IPS-NIHi7 (cell line): ENCODE measurements around the gene BIRC7.
"Not testable (repeated sequence)": the region's sequence is repeated elsewhere in the genome, so short reads cannot be mapped to it uniquely, and the experiment has no call there.

Experiments used
- DNase-seq: peaks from one replicate; pipeline ENCODE4 v3.0.0; 2012; ENCODE audit warnings: mixed read lengths; ENCODE audit errors: extremely low spot score

Gene BIRC7

DNA sequence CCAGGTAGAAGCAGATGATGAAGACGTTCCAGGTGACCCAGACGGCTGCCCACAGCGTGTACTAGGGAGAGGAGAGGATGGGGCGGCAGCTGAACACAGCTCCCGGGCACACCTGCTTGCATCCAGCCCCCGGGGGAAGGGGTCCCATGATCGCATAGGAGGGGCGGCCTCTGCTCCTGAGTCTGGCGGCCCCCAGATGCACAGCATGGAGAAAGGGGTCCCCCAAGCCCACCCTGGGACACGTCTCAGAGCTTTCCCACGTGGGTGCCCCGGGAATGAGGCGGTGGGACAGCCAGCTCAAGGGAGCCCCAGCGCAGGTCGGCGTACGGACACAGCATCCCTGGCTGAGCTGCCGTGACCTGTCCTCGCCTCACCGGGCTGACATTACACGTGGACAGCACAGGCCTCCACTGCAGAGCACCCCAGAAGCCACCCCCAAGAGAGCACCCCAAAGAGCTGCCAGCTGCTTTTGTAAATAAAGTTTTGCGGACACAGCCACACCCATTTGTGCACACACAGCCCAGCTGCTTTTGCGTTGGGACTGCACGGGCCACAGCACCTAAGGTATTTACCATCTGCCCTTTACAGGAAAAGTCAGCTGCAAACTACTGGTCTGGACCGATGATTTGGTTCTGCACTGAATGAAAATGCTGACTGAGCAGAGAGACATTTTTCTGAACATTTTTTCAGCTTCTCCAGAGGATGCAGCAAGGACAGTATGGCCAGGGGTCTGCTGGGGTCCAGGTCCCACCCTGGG is 13.3 kb downstream of the BIRC7 start:
- no peak for DNase-seq

DNA sequence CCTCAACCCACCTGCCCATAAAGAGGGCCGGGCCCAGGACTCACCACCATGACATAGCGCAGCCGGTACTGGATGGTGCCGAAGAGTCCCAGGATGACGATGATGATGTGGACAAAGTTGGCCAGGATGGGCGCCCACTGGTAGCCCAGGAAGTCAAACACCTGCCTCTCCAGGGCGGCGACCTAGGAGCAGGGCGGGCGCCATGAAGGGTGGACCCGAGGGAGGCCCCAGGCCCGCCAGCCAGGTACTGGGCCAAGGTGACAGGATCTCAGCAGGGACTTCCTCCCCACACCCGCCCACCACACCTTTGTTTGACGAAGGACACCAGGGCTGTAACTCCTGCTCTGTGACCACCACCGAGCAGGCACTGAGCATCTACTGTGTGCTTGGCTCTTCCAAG is 14.2 kb downstream of the BIRC7 start:
- no peak for DNase-seq

DNA sequence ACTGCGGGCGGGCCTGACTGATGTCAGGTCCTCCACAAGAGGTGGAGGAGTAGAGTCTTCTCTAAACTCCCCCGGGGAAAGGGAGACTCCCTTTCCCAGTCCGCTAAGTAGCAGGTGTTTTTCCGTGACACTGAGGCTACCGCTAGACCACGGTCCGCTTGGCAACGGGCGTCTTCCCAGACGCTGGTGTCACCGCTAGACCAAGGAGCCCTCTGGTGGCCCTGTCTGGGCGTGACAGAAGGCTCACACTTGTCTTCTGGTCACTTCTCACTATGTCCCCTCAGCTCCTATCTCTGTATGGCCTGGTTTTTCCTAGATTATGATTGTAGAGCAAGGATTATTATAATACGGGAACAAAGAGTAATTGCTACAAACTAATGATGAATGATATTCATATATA is 15.6 kb downstream of the BIRC7 start:
- not testable (repeated sequence) for DNase-seq

DNA sequence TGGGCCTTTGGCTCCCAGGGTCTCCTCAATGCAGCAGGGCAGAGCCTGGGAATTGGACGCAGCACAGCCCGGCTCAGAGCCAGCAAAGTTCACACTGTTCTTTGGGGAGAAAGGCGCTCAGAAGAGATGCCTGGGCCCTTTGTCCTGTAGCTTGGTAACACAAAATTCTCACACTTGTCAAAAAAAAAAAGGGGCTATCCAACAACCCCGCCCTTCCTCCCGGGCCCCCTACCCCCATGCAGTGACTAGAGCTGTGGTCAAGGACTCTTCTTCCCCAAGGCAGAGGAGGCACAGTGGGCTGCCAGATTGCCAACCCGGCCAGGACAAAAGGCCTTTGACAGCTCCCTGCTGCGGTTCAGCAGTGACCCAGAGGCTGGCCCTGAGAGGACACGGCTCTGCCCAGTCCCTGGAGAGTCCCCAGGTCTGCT is 16.6 kb downstream of the BIRC7 start:
- DNase-seq = no peak

DNA sequence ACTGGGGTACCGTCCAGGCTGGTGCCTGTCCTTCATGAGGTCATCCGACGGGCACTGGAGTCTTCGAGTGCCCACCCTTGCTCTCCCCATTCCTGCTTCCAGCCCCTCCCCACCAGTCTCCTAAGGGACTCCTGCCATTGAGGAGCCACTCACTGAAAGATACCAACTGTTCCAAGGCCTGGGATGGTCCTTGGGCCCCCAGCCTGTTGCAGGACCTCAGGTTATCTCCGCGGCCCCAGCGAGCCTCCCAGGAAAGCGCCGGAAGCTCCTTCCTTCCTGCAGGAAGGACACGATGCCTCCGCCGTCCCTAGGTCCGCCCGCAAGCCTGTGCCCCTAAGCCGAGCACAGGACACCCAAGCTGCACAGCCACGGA is 17.3 kb downstream of the BIRC7 start:
- no peak for DNase-seq

DNA sequence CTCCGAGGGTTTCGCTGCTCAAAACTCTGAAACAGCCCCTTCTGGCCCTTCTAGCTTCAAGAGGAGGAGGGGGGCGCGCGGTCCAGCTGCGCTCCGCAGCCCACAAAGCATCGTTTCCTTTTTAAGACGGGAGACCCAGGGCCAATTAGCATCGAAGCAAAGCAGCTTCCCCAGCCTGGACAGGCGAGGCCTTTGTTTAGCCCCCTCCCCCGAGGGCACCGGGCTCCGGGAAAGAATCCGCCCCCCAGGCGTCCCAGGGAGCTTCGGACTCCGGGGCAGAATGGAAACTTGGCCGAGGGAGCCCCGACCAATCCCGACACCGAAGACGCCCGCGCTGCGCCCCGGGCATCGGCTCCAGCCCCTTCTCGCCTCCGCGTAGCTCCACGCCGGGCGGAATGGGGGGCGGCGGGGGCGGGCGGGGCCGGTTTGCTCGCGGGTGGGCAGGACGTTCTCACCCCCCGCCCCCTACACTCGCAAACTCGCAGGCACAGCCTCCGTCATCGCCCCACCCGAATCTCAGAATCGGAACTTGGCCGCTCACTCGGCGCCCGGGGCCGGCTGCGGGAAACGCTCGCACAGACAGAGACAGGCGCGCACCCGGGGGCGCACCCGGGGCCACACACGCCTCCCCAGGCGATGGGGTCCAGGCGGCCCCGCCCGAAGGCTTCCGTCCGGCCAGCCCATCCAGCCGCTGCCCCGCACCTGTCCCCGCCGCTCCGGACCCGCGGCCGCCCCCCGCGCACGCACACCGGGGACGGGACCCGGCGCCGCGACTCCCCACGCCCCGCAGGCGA is 17.9 kb downstream of the BIRC7 start:
- peak; percentile 85 for DNase-seq

DNA sequence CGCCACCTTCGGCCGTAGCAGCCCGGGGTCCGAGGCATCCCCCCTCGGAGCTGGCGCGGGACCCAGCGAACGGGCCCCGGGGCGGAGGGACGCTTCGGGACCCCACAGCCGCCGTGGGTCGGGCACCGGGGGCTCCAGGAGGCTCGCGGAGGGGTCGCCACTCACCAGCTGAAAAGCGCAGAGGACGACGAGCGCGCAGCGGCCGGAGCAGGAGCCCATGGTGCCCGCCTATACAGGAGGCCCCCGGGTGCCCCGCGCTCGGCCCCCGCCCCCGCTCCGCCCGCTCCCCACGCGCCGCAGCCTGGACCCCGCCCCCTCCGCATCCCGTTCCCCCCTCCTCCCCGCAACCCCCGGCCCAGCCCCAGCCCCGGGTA is 18.5 kb downstream of the BIRC7 start, which contains the start of gene NKAIN4:
Gene NKAIN4, minus strand, starts transcription at position 232 of the 374 bp plus-strand sequence. Its CDS starts 13 bp downstream, at position 219.
- DNase-seq = no peak

DNA sequence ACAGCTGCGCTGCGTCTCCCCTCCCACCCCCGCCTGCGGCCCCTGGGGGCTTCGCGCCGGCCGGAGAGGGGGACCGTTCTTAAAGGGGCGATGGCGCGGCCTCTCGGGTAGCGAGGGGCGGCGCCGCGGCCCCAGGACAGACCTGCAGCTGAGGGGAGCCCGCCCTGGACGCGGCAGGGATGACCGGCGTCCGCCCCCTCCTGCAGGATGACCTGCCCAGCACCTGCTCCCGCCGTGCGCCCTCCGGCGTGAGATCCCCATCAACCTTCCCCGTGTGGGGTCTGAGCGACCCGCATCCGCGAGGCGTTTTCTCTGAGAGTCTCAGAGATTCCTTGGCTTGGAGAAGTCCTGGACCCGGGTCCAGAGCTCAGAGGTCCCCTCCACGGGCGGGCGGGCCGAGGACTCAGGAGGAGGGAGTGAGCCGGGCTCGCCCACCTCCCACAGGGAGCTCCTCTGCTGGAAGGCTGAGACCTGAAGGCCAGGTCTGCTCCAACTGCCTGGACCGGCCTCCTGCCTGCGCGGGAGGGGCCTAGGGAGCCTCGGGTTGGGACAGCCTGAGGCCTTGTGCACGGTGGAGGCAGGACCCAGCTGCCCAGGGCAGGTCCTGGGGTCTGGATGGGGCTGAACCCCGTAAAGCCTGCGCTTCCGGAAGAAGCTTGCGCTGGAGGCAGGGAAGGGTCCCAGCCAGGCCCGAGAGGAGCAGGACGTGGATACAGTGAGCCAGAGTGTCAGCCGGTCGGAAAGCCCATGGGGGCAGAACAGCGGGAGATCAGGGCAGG is 19.1 kb downstream of the BIRC7 start:
- peak; percentile 67 for DNase-seq

DNA sequence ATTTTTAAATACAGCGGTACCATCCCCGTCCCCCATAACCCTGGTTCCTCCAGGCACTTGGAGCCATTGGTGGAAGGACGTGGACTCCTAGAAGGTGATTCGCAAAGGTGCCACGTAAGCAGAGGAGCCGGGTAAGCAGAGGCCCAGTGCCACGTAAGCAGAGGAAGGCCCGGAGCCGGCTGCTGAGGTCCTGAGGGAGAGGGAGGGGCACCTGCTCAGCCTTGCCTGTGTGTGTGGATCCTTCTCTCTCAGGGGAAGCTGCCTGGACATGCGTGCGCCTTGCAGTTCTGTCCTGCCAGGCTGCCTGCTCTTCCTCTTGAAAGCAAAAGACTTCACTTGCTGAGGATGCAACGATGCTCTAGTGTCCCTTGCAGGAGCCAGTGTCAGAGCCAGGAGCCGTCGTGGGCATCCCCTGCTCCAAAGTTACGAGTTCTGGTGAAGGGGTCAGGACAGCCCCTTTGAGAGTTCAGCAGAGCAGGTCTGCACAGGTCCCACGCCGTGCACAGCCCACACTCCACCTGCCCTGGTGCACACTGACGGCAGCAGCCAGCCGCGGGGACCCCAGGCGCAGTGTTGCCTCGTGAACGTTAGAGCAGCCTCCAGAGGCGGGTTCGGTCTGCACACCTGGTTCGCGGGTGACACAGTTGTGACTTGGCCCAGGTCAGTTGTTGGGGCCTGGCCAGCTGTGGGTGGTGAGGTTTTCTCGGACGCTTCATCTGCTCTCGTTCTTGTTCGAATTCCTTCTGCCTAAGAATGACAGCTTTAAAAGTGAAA is 20.4 kb downstream of the BIRC7 start:
- no peak for DNase-seq

DNA sequence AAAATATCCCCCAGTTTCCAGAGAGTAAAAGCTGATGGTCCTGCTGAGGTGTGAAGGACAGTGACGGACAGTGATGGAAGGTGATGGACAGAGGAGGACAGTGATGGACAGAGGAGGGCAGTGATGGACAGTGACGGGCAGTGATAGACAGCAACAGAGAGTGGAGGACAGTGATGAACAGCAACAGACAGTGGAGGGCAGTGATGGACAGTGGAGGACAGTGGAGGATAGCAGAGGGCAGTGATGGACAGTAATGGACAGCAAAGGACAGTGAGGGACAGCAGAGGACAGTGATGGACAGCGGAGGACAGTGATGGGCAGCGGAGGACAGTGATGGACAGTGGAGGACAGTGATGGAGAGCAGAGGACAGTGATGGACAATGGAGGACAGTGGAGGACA is 21.2 kb downstream of the BIRC7 start:
- no peak for DNase-seq

DNA sequence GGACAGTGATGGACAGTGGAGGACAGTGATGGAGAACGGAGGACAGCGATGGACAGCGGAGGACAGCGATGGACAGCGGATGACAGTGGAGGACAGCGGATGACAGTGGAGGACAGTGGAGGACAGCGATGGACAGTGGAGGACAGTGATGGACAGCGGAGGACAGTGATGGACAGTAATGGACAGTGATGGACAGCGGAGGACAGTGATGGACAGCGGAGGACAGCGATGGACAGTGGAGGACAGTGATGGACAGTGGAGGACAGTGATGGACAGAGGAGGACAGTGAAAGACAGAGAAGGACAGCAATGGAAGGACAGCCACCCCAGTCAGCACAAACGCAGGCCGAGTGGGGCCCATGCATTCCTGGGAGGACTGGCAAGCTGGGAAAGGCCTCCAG is 21.9 kb downstream of the BIRC7 start:
- no peak for DNase-seq

DNA sequence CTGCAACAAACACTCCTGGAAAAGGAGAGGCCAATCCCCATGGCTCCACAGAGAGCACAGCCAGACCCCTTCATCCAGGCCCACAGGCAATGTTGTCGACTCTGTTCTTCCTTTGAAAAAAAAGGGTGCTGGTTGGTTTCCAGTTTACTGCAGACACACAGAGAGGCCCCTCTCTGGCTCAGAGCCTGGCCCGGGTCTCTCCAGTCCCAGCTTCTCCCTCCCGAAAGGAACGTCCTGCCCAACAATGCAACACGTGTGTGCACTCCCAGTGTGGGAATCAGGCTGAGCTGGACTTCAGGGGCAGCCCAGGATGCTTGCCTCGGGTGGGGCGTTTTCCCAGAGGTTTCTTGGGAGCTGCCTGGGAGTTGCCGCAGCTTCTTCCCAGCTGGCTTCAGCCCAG is 23.1 kb downstream of the BIRC7 start:
- no peak for DNase-seq

DNA sequence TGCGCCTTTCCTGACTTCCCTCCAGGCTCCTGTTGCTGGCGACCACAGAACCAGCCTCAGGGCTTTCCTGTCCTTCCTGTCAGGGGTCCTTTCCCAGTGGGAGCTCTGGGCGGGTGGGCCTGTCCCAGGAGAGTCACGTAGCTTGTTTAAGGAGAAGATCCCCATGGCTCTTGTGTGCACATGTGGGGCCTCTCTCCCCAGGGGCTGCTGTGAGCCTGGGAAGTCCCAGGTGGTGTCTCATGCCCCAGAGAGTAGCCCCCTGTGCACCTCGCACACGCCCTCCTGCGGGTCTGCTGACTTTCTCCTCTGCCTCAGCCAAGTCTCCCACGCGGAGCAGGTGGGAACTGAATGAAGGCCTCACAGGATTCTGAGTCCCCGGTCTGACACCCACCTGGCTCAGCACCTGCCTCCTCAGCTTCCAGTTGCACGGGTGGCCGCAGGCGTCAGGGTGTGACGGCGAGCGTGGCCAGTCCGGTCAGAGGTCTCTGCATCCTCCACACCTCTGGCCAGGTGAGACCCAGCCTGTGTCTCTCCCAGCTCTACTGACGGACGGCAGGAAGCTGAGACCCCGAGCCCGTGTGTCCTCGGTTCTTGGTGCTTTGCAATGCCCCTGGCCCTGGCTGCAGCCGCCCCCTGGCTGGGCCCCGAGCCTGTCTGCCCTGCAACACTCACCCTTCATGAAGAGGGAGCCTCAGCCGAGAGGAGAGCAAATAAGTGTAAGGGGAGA is 24.2 kb downstream of the BIRC7 start:
- DNase-seq = no peak

DNA sequence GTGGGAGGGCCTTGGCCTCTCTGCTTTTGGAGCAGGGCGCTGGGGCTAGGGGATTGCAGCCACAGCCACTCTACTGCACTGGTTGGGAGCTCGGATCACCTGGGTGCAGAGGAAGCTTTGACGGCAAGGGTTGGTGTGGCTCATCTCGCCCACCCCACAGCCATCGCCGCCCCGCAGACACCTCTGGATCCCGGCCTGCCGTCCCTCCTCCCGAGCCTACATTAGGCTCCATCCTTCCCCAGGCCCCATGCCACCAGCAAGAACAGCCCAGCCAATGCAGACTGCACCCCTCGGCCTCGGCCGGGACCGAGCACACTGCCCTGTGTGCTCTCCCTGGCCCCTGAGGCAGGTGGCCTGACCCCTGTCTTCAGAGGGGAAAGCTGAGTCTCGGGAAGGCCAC is 24.8 kb downstream of the BIRC7 start:
- no peak for DNase-seq

DNA sequence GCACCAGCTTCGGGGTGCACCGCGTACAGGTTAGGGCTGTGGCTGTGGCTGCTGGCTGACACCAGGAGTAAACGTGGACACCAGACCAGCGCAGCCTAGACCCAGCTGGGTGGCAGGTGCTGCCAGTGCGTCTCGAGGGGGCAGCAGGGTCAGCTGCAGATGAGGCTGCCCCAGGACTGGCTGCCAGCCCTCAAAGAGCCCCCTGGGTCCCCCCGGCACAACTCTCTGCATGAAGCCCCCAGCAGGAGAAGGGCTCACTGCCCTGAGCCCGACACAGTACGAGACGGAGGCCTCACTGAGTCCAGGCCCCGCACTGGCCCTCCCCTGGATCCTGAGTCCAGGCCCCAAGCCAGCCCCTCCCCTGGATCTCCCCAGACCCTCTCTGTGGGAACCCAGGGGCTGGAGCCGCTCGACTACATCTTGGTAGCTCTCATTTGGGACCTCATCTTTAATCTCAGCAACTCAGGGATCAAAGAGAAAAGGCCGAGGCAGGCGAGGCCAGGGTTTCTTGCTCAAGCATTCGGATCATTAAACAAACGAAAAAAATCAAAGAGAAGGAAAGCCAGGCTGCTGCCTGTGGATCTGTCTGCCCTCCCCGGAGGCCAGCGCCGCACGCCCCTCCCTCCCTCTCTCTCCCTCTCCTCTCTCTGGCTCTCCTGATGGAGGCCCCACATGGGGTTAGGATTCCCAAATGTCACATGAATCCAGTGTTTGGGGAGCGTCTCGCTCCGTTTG is 25.5 kb downstream of the BIRC7 start:
- no peak for DNase-seq

DNA sequence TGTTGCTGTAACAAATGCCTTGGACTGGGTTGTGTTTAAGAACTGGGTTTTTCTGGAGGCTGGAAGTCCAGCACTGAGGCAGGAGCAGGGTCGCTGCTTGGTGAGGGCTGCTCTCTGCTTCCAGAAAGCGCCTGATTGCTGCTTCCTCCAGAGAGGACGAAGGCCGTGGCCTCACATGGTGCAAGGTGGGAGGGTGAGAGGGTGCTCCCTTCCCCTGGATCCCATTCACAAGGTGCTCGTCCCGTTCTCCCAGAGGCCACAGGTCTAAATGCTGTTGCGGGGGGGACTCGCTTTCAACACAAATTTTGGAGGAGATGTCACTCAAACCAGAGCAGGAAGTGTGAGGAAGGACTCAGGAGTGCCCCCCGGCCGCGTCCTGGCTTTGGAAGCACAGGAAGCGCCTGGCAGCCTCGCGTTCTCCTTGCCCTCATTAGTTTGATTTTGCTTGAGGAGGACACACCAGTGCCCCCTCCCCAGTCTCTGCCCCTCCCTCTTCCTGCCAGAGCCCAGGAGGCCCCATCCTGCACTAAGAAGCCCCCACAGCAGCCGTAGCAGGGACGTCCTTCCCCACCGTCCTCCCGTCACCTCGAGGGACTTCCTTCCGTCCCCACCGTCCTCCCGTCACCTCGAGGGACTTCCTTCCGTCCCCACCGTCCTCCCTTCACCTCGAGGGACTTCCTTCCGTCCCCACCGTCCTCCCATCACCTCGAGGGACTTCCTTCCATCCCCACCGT is 26.3 kb downstream of the BIRC7 start:
- DNase-seq = no peak

DNA sequence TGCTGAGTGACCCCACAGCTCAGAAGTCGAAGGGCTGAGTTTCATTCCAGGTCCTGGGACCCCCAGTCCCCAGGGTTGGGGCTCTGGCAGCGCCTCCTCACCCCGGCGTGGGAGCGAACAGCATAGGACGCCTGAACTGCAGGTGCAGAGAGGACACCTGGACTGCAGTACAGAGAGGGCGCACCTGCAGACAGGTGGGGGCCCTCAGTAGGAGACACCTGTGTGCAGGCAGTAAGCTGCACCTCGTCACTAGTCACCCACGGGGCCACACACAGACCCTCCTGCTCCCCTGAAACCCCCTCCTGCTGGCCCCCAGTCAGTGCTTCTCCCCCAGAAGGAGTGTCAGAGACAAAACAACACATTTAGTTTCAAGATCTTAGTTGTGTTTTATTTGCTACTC is 27.1 kb downstream of the BIRC7 start:
- no peak for DNase-seq

DNA sequence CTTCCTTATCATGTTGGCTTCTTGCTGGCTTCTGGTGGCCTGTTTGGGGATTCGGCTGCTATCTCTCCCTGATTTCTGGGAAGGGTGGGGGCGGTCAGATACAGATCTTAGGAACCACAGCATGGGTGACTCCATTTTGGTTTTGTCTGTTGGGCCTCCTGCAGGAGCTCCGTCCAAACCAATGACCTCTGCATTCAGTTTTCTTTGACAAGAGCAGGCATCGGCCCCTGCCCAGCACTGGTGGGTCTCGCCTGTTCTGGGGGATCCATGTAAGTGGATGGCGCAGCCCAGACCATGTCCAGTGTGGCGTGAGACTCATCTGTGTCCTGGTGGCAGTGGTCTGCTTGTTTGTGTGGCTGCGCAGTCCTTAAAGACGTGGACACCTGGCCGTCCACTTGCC is 28.3 kb downstream of the BIRC7 start:
- DNase-seq = no peak

DNA sequence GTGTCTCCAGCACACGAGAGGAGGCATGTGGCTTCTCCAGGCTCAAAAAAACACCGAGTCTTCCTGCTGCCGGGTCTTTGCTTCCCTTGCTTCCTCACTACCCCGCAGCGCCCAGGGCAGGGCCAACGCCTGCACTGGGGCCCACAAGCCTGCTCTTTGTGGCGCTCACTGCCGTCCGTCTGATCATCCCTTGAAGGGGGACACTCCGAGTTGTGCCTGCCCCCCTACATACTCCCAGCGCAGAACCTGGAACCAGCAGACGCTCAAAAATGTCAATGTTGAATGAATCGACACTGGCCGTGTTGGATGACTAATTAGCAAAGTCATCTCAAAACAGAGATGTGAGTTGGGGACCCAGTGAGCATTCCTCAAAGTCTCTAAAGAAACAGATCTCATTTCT is 28.8 kb downstream of the BIRC7 start:
- DNase-seq = no peak
